C4-2B (cell line): ENCODE results near the gene OVOL2.

Experiments
- ZFX ChIP-seq: fragments of 450-650 bp; IDR thresholded peaks from 2 replicates; pipeline ENCODE4 v1.6.1; 2017
- TF ChIP-seq, protein P1 (sequence below): fragments of 450-650 bp; conservative IDR thresholded peaks from 2 replicates; pipeline ENCODE4 v1.5.1; 2017; ENCODE audit warnings: mild to moderate bottlenecking

DNA sequence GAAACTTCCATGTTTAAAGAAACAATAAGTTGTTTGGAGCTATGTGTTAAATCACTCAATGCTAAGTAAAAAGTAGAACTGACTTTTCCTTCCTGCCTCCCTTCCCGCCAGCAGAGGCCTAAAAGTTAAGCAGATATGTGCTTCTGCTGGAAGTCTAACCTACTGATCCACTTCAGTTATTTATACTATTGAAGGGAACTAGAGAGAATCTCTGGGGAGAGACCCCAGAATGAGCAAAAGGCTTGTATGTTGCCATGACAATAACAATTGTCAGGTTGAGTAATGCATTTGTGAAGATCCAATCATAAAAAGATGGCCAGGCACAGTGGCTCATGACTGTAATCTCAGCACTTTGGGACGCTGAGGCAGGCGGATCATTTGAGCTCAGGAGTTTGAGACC is 64.2 kb downstream of the OVOL2 start:
- TF ChIP-seq, protein P1, sequence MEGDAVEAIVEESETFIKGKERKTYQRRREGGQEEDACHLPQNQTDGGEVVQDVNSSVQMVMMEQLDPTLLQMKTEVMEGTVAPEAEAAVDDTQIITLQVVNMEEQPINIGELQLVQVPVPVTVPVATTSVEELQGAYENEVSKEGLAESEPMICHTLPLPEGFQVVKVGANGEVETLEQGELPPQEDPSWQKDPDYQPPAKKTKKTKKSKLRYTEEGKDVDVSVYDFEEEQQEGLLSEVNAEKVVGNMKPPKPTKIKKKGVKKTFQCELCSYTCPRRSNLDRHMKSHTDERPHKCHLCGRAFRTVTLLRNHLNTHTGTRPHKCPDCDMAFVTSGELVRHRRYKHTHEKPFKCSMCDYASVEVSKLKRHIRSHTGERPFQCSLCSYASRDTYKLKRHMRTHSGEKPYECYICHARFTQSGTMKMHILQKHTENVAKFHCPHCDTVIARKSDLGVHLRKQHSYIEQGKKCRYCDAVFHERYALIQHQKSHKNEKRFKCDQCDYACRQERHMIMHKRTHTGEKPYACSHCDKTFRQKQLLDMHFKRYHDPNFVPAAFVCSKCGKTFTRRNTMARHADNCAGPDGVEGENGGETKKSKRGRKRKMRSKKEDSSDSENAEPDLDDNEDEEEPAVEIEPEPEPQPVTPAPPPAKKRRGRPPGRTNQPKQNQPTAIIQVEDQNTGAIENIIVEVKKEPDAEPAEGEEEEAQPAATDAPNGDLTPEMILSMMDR: no peak
- TF ChIP-seq ZFX: no peak
